HEK293T (cell line): ENCODE data around the gene POLG.

Experiments
- BHLHE40 ChIP-seq: fragments of 450-650 bp; IDR thresholded peaks from 2 replicates; pipeline ENCODE4 v1.6.1; 2016; ENCODE audit warnings: mild to moderate bottlenecking, moderate library complexity, borderline replicate concordance
- ELF4 ChIP-seq: fragments of 450-650 bp; IDR thresholded peaks from 2 replicates; pipeline ENCODE4 v1.6.1; 2017; ENCODE audit warnings: antibody characterized with exemption
- FOXA1 ChIP-seq: fragments of 450-650 bp; IDR thresholded peaks from 2 replicates; pipeline ENCODE4 v1.6.1; 2016; ENCODE audit warnings: mild to moderate bottlenecking
- FOXK2 ChIP-seq: fragments of 450-650 bp; IDR thresholded peaks from 2 replicates; pipeline ENCODE4 v1.6.1; 2016; ENCODE audit warnings: mild to moderate bottlenecking
- FOXM1 ChIP-seq: fragments of 450-650 bp; IDR thresholded peaks from 2 replicates; pipeline ENCODE4 v1.6.1; 2017; ENCODE audit warnings: mild to moderate bottlenecking, borderline replicate concordance
- L3MBTL2 ChIP-seq: fragments of 450-650 bp; conservative IDR thresholded peaks from 2 replicates; pipeline ENCODE4 v1.6.1; 2016; ENCODE audit warnings: mild to moderate bottlenecking
- LEF1 ChIP-seq: fragments of 450-650 bp; IDR thresholded peaks from 2 replicates; pipeline ENCODE4 v1.6.1; 2017; ENCODE audit warnings: mild to moderate bottlenecking, borderline replicate concordance
- SP1 ChIP-seq: fragments of 450-650 bp; IDR thresholded peaks from 2 replicates; pipeline ENCODE4 v1.6.1; 2017
- SUZ12 ChIP-seq: fragments of 450-650 bp; IDR thresholded peaks from 2 replicates; pipeline ENCODE4 v1.6.1; 2016; ENCODE audit warnings: mild to moderate bottlenecking
- TARDBP ChIP-seq: fragments of 450-650 bp; IDR thresholded peaks from 2 replicates; pipeline ENCODE4 v1.6.1; 2016
- ZNF384 ChIP-seq: fragments of 450-650 bp; IDR thresholded peaks from 2 replicates; pipeline ENCODE4 v1.6.1; 2016

GRCh38 chr15:89291934-89292438 is 42.6 kb downstream of the POLG start:
- TF ChIP-seq ZNF384 = no peak
- TF ChIP-seq SP1 = no peak
- no peak for TF ChIP-seq SUZ12
- TF ChIP-seq FOXK2 = no peak
- no peak for TF ChIP-seq TARDBP
- no peak for TF ChIP-seq FOXM1
- TF ChIP-seq FOXA1 = no peak
- no peak for TF ChIP-seq BHLHE40
- TF ChIP-seq ELF4 = no peak
- TF ChIP-seq L3MBTL2 = no peak
- no peak for TF ChIP-seq LEF1
